LNCAP (cell line): ENCODE measurements around the gene TEAD1.

Experiments
- TF ChIP-seq, protein P1 (sequence below): fragments of 450-650 bp; IDR thresholded peaks from 2 replicates; pipeline ENCODE4 v1.5.1; 2017; ENCODE audit warnings: mild to moderate bottlenecking

TEAD1 gene

DNA sequence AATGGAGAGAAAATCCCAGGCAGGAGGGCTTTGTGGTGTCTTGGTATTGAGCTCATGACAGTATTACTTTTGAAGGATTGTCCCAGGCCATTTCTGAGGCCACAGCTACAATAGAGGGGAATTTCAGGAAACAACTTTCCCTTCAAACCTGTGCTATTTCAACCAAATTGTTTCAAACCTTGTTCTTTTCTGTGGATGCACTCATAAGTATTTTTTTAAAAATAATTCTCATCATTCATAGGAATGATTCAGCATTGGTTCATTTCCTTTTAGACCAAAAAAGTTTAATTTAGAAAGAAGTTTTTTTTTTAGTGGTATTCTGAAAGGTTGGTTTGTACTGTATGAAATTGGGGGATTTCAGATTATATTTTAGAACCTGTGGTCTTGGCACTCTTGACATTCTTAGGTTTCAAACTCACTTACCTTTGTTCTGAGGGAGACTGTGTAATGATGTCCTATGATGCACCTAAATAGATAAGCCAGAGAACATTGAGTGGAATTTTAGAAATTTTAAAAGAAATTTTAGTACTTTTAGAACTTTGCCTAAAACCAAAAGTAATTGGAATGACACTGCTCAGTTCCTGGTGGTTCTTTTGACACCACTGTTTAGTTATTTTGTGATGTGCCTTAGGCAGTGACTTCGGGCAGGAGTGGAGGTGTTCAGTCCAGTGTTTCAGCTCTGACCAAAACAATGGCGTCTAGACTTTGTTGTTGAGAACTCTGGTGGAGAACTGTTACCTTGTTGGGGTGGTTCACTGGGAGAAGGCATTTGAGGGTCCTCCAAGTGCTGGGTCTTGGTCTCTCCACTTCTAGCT is 12.2 kb downstream of the TEAD1 start:
- TF ChIP-seq, protein P1, sequence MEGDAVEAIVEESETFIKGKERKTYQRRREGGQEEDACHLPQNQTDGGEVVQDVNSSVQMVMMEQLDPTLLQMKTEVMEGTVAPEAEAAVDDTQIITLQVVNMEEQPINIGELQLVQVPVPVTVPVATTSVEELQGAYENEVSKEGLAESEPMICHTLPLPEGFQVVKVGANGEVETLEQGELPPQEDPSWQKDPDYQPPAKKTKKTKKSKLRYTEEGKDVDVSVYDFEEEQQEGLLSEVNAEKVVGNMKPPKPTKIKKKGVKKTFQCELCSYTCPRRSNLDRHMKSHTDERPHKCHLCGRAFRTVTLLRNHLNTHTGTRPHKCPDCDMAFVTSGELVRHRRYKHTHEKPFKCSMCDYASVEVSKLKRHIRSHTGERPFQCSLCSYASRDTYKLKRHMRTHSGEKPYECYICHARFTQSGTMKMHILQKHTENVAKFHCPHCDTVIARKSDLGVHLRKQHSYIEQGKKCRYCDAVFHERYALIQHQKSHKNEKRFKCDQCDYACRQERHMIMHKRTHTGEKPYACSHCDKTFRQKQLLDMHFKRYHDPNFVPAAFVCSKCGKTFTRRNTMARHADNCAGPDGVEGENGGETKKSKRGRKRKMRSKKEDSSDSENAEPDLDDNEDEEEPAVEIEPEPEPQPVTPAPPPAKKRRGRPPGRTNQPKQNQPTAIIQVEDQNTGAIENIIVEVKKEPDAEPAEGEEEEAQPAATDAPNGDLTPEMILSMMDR = no peak

DNA sequence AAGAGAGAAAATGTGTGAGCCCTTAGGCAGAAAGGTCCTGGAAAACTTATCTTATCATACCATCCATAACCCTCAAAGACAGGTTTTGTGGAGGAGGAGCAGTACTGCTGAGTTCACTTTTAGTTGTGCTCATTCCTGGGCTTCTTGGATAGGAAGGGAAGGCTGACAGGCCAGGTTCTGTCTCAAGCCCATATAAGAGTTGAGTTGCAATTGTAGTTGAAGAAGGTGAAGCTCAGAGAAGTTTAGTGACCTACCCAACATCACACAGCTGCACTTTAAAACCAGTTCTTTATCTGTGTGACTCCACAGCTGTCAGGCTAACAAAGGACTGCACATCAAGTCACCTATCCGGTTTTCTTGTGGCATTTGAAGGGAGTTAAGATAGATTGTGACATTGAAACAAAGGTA is 13.0 kb downstream of the TEAD1 start:
- TF ChIP-seq, protein P1 = no peak

DNA sequence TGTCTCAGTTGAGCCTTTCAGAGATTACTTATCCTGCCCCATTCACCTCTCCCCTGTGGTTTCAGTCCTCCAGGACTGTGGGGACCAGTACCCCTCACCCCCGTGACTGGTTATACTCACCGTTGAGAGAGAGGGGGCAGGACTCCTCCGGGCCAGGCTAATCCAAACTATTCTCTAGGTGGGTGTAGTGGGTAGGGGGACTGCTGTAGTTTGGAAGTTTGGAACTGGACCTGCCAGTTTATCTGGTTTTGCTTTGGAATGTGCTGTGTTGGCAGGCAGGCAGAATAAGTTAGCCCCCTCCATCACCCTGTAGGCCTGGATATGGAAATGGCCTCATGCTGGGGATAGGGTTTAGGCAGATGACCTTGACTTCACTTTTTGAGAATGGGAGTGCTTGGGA is 13.5 kb downstream of the TEAD1 start:
- TF ChIP-seq, protein P1 = no peak

DNA sequence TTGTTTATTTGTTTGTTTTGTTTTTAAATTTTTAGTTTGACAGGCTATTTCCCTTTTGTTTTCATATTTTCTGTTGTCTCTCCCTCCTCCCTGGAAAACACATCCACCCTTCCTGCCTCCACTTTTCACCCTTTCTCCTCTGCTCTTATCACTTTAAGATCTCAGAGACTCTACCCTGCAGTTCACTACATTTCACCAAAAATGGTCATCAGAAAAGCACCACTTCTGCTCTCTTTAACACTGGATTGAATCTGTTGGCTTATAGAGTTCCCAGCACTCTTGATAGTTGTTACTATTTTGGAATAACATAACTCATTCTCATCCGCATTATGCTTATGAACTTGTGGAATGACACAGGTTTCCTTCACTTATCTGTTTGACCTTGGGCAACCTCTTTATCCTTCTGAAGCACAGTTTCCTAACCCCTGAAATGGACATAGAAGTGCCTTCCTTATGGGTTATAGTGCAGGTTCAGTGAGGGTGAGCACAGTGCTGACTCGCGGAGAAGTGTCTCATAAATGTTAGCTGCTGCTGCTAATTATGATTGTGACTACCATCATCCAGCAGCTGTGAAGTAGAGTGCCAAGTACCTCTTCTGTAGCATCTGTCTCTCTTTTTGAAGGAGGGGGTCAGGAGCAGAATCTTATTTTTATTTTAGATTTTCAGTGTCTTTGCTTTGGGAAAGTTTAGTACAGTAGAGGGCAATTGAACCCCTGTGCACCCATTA is 15.0 kb downstream of the TEAD1 start:
- TF ChIP-seq, protein P1 = no peak

DNA sequence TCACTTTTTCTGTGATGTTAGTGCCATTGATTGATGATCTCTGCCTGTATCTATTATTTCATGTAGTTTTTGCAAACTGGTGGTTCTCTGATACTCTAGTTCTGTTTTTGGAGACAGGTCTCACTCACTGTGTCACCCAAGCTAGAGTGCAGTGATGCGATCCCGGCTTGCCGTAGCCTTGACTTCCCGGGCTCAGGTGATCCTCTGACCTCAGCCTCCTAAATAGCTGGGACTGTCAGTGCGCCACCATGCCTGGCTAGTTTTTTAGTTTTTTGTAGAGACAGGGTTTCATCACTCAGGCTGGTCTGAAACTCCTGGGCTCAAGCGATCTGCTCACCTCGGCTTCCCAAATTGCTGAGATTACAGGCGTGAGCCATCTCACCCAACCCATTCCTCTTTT is 16.4 kb downstream of the TEAD1 start:
- TF ChIP-seq, protein P1 = no peak

DNA sequence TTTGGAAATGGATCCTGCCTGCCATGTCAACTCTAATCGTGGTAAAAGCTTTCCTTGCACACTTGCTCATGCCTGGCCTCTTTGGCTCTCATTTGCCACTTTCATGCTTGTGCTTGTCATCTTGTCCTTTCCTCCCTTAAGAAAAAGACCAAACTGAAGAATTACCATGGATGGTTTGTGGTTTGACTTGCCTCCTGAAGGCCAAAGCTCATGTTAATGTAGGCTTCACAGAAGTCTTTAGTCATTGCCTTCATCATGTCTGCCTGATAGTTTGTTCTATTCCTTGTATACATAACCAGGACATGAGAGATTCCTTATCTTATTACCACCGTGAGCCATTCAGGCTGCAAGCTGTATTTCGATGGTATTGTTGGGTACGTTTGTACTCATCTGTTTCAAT is 17.3 kb downstream of the TEAD1 start:
- TF ChIP-seq, protein P1 = no peak

DNA sequence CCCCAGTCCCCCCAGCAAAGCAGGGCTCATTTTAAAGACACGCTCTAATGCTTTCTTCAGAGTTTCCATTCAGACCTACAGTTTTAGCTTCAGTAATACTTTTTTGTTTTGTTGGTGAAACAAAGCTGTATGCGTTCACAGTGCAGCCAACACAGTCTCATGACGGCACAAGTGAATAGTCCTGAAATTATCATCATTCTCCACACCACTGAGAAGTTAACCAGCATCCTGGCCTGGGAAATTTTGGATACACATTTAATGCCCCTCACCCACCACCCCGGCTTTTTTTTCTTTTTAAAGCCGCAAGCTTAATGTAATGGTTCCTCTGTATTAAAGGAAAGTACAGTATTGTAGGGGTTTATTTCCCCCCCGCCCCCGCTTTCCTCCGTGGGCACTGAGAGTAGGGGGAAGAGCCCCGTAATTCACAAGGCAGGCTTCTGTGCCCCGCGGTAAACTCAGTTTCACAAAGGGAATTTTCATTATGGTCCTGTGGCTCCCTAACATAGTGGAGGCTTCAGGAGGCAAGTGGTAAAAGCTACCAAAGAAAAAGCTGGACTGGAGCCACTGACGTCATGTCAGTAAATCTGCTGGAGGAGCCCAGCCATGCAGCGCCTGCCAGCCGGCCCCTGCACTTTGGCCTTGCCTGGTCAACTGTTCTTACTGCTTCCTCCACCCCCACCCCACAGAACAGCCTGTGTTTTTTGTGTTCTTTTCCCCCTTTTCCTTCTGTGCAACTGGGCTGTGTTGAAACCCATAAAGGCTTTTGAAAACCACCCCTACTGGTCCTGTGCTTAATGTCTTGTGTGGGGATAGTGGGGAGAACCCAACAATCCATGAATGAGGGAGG is 18.2 kb downstream of the TEAD1 start:
- TF ChIP-seq, protein P1 = no peak
